HG03175 (cell line): ENCODE measurements around the gene POTEM.
"Not testable (repeated sequence)": the region's sequence is repeated elsewhere in the genome, so short reads cannot be mapped to it uniquely, and the experiment has no call there.

Experiments used
- ATAC-seq: cut with Tn5 transposase; IDR thresholded peaks from one replicate; pipeline ENCODE4 v1.9.1; 2021; ENCODE audit warnings: mild to moderate bottlenecking, moderate library complexity; ENCODE audit not compliant: unreplicated experiment

POTEM gene

DNA sequence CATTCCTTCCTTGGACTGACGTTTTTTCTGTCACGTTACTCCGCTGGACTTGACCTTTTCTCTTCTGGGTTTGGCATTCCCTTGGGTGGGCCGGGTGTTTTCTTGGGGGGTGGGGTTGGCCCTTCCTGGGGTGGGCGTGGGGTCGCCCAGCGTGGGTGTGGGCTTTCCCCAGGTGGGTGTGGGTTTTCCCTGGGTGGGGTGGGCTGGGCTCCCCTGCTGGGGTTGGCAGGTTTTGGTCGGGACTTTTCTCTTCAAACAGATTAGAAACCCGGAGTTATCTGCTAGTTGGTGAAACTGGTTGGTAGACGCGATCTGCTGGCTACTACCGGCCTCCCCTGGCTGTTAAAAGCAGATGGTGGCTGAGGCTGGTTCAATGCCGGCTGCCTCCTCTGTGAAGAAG, at the start of gene POTEM:
POTEM (plus strand) TSS at position 301 of the 400 bp plus-strand sequence; CDS start at position 353, 52 bp downstream.
- not testable (repeated sequence) for ATAC-seq

GRCh38 chr14:18918345-18918744, 48.9 kb upstream of the POTEM start:
- ATAC-seq = not testable (repeated sequence)

DNA sequence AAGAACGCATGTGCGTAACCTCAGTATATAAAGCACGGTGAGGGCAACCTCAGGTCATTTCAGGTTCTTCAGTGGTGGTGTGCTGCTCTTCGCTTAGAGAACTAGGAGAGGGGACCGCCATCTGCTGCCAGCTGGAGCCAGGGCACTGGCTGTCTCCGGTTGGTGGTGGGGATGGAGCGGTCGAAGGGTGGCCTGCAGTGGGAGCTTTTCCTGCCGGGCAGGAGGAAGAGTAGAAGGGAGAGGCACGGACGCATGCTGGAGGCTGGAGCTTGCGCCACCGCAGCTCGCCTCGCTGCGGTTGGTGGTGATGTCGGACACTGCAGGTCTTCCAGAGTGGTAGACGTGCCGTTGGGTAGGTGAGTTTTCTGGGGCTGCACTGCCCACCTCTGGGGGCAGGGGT, 47.2 kb upstream of the POTEM start:
- not testable (repeated sequence) for ATAC-seq

DNA sequence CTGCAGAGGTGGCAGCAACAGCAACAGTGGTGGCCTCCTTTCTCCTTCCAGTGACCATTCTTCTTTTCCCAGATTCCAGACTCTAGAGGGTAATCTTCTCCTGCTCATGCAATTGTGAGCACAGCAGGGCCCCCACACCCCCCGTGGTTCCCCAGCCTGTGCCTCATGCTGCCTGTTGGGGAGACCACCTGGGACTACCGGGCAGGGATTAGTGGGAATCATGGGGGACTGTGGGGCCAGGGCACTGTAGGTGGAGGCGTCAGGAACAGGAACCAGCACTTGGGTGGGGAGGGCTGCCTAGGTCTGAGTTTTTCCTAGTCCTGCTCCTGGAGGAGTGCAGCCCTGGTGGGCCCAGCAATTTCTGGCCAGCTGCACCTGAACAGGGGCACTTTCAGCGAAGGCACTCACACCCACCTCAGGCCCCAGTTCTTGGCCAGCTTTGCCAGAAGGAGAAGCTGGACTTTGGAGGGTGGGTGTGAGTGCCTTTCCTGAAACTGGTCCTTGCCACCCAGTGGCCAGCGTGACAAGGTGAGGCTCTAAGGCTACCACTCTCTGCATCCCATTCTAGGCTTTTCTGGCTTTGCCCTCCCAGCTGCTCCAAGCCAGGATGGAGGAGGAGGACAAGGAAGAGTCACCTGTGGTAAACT, 46.1 kb upstream of the POTEM start:
- ATAC-seq = not testable (repeated sequence)

GRCh38 chr14:18936848-18937247, 30.4 kb upstream of the POTEM start:
- not testable (repeated sequence) for ATAC-seq

DNA sequence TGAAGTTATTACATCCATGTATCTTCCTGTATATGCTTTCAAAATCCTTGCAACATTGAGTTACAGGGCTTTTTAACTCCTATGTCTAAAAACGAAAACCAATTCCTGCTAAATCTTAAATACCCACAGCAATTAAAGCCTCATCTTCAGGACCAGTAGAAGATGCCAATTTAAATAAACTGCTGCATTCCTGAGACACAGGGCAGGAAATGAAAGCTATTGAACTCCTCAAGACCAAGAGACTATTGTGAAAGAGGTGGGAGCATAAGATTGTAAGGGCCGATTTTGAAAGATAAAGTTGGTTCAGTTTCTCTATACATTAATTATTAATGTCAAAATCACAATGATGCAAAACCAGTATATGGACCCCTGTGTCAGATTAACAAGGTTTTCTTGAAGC, 28.5 kb upstream of the POTEM start:
- not testable (repeated sequence) for ATAC-seq

GRCh38 chr14:18949939-18950338, 17.3 kb upstream of the POTEM start:
- ATAC-seq = not testable (repeated sequence)

DNA sequence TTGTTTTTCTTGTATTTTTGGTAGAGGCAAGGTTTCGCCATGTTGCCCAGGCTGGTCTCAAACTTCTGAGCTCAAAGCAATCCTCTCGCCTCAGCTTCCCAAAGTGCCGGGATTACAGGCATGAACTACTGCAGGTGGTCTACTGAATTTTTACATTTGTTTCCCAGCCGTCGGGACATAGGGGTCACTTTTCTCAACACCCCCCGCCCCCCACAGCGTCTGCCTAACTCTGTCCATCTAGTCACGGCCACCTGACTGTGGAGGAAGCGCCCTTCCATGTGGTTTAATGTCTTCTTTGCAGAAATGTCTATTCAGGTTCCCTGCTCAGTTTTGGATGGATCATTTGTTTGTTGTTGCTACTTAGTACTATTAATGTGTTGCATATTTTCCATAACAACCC, 14.1 kb upstream of the POTEM start:
- ATAC-seq = not testable (repeated sequence)

DNA sequence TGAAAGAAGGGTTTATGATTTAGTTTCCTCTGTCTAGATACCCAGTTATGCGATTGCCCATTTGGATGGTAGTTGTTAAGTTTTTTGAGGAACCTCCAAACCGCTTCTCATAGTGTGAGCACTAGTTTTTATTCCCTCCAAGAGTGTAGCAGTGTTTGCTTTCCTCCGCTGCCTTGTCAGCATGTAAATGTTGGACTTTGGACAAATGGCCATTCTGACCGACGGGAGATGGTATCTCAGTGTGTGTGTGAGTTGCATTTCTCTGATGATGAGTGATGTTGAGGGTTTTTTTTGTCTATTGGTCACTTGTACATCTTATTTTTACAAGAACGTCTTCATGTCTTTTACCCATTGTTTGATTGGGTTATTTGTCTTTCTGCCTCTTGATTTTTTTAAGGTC, 11.4 kb upstream of the POTEM start:
- not testable (repeated sequence) for ATAC-seq

GRCh38 chr14:18961576-18961975, 5.7 kb upstream of the POTEM start:
- ATAC-seq = not testable (repeated sequence)

DNA sequence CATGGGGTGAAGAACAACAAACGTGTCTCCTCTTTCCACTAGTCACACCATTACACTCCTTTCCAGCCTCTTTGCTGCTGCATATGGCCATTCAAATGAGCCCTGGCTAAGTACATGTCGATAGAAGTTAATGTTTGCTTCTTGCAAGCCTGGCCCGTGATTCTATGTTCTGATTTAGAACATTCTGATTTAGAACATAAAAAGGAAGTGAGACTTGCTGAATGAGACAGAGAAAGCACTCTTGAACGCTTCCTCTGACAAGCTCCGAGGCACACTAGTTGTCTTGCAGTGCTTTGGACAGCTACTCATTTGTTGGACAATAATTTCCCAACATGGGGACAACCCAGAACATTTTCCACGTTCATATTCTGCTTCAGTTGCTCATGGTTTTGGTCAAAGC, 5.1 kb upstream of the POTEM start:
- ATAC-seq = peak; percentile 89

DNA sequence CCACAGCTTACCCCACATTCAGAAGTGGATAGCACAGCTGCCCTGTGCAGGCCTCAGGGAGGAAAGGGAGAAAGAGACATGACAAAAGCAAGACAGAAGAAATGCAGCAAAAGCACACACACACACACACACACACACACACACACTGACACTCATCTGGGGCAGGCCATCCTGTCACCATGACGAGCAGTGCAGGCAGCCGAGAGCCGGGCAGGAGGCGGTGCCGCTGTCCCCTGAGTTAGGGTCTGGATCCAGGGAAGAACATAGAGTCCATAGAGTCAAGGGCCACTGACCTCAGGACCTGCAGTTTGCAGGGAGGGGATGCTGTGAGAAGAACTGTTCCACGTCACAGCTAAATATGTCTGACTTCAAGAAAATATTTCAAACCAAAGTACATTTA, 4.0 kb upstream of the POTEM start:
- not testable (repeated sequence) for ATAC-seq

DNA sequence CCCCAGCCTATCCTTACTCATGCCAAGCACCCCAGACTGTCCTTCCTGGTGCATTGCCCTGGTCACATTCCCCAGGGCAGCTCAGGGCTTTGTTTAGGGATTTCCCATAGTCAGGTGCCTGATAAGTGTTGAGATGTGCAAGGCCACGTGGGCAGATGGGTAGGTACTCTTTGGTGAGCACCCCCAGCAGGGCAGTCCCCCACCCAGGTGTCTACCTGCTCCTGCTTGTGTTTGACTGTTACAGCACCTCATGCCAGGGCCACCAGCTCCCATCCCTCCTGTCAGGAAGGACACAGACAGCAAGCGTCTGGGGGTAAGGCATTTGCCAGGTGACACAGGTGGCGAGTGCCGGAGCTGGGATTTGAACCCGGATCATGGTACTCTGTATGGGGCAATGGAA, 2.4 kb upstream of the POTEM start:
- ATAC-seq = not testable (repeated sequence)

DNA sequence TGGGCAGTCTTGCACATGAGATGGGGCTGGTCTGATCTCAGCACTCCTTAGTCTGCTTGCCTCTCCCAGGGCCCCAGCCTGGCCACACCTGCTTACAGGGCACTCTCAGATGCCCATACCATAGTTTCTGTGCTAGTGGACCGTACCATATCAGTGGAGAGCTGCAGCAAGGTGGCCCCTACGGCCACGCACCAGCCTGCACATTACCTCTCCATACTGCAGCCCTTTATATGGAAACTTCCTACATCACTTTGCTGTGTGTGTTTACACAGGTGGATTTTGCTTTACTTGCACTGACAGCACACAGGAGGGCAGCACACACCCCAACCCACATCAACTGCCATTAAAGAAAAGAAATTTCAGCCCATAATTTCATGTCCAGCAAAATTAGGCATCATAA, 35.3 kb downstream of the POTEM start:
- not testable (repeated sequence) for ATAC-seq

DNA sequence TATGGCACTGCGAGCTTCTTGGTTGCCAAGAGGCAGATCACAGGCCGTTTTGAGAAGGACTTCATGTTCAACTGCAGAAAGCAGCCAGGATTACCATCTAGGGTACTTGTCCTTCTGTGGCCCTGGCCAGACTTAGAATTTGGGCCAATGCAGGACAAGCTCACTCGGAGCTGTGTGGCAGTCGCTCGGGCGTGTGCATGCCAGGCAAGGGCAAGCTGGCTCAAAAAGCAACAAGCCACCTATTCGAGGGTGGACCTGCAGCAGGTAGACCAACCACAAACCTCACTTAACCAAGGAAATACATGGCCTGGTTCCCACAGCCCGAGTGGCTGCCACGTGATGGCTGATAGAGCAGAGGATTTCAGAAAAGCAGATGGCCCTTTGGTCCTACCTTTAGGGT, 39.3 kb downstream of the POTEM start:
- not testable (repeated sequence) for ATAC-seq

- not testable (repeated sequence) for ATAC-seq
Measured at GRCh38 chr14:19007678-19008077, 40.4 kb downstream of the POTEM start.

GRCh38 chr14:19011029-19011428, 43.8 kb downstream of the POTEM start:
- not testable (repeated sequence) for ATAC-seq

- not testable (repeated sequence) for ATAC-seq
Measured at GRCh38 chr14:19011703-19012102, 44.5 kb downstream of the POTEM start.

- ATAC-seq = not testable (repeated sequence)
Measured at GRCh38 chr14:19015185-19015584, 48.0 kb downstream of the POTEM start.

DNA sequence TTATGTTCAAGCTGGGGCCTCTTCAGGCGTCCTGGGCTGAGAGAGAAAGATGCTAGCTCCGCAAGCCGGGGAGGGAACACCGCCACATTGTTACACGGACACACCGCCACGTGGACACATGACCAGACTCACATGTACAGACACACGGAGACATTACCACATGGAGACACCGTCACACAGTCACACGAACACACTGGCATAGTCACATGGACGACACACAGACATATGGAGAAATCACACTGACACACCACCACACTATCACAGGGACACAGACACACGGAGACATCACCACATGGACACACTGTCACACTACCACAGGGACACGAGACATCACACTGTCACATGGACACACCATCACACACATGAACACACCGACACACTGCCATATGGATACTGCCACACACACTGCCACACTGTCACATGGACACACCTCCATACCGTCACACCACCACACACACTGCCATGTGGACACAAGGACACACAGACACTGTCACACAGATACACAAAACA, 57.9 kb downstream of the POTEM start:
- ATAC-seq = not testable (repeated sequence)

- ATAC-seq = not testable (repeated sequence)
Measured at GRCh38 chr14:19026649-19027351, 59.6 kb downstream of the POTEM start.

- ATAC-seq = not testable (repeated sequence)
Measured at GRCh38 chr14:19027895-19028294, 60.7 kb downstream of the POTEM start.
